Neural cell (in vitro differentiated cells): ENCODE data around the gene ADRA2A. TPM values are rescaled to one million over a fixed set of nuclear protein-coding genes. Genes with fewer than 3 reads are reported as not detected.

Experiments
- H2AFZ ChIP-seq: fragments of 200-600, 300-800 bp; sonication (generic), shearing (Covaris generic); 2 replicates; pipeline ENCODE4 v1.6.0; 2014; ENCODE audit warnings: low read depth, mild to moderate bottlenecking, antibody characterized with exemption, low read length, moderate library complexity
- H3F3A ChIP-seq: fragments of 200-600 bp; shearing (Covaris generic); 2 replicates; pipeline ENCODE4 v1.6.1; 2016; ENCODE audit warnings: mild to moderate bottlenecking, moderate library complexity, mixed read lengths, antibody characterized with exemption, low read length; ENCODE audit not compliant: insufficient read depth, poor library complexity, severe bottlenecking
- H3K27ac ChIP-seq: fragments of 200-600, 300-800 bp; sonication (generic), shearing (Covaris generic); 2 replicates; pipeline ENCODE4 v1.5.1; 2014; ENCODE audit warnings: mild to moderate bottlenecking, low read length, moderate library complexity
- H3K27me3 ChIP-seq: fragments of 300-800, 200-600 bp; sonication (generic), shearing (Covaris generic); 2 replicates; pipeline ENCODE4 v1.6.0; 2014; ENCODE audit warnings: mild to moderate bottlenecking, low read depth, low read length, moderate library complexity; ENCODE audit not compliant: insufficient read depth
- H3K36me3 ChIP-seq: fragments of 300-800, 200-600 bp; sonication (generic), shearing (Covaris generic); 2 replicates; pipeline ENCODE4 v1.5.1; 2014; ENCODE audit warnings: mild to moderate bottlenecking, antibody characterized with exemption, low read length, moderate library complexity; ENCODE audit not compliant: insufficient read depth
- H3K4me2 ChIP-seq: fragments of 300-800, 200-600 bp; sonication (generic), shearing (Covaris generic); 2 replicates; pipeline ENCODE4 v1.6.0; 2014; ENCODE audit warnings: mild to moderate bottlenecking, low read length
- H3K4me3 ChIP-seq: fragments of 300-800, 200-600 bp; sonication (generic), shearing (Covaris generic); 2 replicates; pipeline ENCODE4 v1.5.1; 2014; ENCODE audit warnings: mild to moderate bottlenecking, low read length, moderate library complexity
- H3K79me2 ChIP-seq: fragments of 200-600 bp; shearing (Covaris generic); replicated peaks from 2 replicates; pipeline ENCODE4 v1.6.0; 2014; ENCODE audit warnings: mild to moderate bottlenecking, low read length, moderate library complexity; ENCODE audit not compliant: insufficient read depth
- H3K9ac ChIP-seq: fragments of 300-800, 200-600 bp; sonication (generic), shearing (Covaris generic); 2 replicates; pipeline ENCODE4 v1.6.1; 2016; ENCODE audit warnings: mild to moderate bottlenecking, low read length, mixed read lengths
- H3K9me2 ChIP-seq: fragments of 200-600 bp; shearing (Covaris generic); 2 replicates; pipeline ENCODE4 v1.6.1; 2016; ENCODE audit warnings: mild to moderate bottlenecking, low read length, mixed read lengths; ENCODE audit not compliant: insufficient read depth
- H3K9me3 ChIP-seq: fragments of 200-600, 300-800 bp; sonication (generic), shearing (Covaris generic); 2 replicates; pipeline ENCODE4 v1.6.1; 2016; ENCODE audit warnings: mild to moderate bottlenecking, mixed run types, low read length, moderate library complexity, mixed read lengths
- H4K20me1 ChIP-seq: fragments of 200-600 bp; shearing (Covaris generic); 2 replicates; pipeline ENCODE4 v1.6.1; 2016; ENCODE audit warnings: mild to moderate bottlenecking, mixed run types; ENCODE audit not compliant: insufficient read depth
- EP300 ChIP-seq: fragments of 450-650 bp; conservative IDR thresholded peaks from 2 replicates; pipeline ENCODE4 v1.6.1; 2014; ENCODE audit warnings: antibody characterized with exemption, mild to moderate bottlenecking, moderate library complexity; ENCODE audit not compliant: poor library complexity, severe bottlenecking
- EZH2 ChIP-seq: fragments of 200-600, 300-800 bp; shearing (Covaris generic), sonication (generic); IDR thresholded peaks from 2 replicates; pipeline ENCODE4 v1.6.1; 2014; ENCODE audit warnings: antibody characterized with exemption, low read length, borderline replicate concordance, mild to moderate bottlenecking; ENCODE audit not compliant: insufficient read depth, poor library complexity, severe bottlenecking
- MXI1 ChIP-seq: fragments of 450-650 bp; conservative IDR thresholded peaks from 2 replicates; pipeline ENCODE4 v1.6.1; 2014; ENCODE audit warnings: antibody characterized with exemption, mild to moderate bottlenecking; ENCODE audit not compliant: poor library complexity, severe bottlenecking
- POLR2AphosphoS5 ChIP-seq: IDR thresholded peaks from 2 replicates; pipeline ENCODE4 v1.6.1; 2012
- RAD21 ChIP-seq: fragments of 450-650 bp; conservative IDR thresholded peaks from 2 replicates; pipeline ENCODE4 v1.6.1; 2014; ENCODE audit warnings: antibody characterized with exemption, mild to moderate bottlenecking, moderate library complexity
- SMC3 ChIP-seq: fragments of 450-650 bp; conservative IDR thresholded peaks from 2 replicates; pipeline ENCODE4 v1.6.1; 2014; ENCODE audit warnings: antibody characterized with exemption, mild to moderate bottlenecking, moderate library complexity; ENCODE audit not compliant: poor library complexity
- TAF1 ChIP-seq: IDR thresholded peaks from 2 replicates; pipeline ENCODE4 v1.6.1; 2012; ENCODE audit warnings: low read depth
- polyA plus RNA-seq: library from polyadenylated mRNA; depleted of rRNA; stranded (reverse); fragments of >200 nt; gene quantifications from 2 replicates; pipeline ENCODE4 v1.2.3, GENCODE V29; 2014
- TF ChIP-seq, protein P1 (sequence below): fragments of 450-650 bp; IDR thresholded peaks from 2 replicates; pipeline ENCODE4 v1.5.1; 2014; ENCODE audit warnings: antibody characterized with exemption, mild to moderate bottlenecking, moderate library complexity; ENCODE audit not compliant: poor library complexity, severe bottlenecking
- TF ChIP-seq, protein P2 (sequence below): IDR thresholded peaks from 2 replicates; pipeline ENCODE4 v1.6.1; 2012; ENCODE audit warnings: borderline replicate concordance

The ADRA2A gene
- polyA plus RNA-seq, 1 donor from 2014 or later, result 2.5 TPM

DNA sequence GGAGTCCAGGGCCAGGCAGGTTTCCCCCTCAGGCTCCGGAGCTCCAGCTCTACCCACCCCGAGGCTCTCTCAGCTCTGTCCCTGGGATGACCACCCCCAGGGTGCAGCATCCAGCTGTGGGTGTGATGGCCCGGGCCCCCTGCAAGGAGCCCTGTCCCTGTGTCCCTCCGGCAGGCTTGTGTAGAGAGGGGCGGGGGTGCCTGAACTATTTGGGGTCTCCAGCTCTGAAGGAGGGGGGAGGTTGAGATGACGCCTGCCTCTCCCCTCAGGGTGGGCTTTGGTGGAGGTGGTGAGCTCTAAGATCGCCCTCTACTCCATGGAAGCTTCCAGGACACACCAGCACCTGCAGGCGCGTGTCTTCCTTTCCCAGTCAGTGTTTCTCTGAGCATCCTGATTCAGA is 39.4 kb downstream of the ADRA2A start:
- TF ChIP-seq EZH2, result no peak
- no peak for TF ChIP-seq EP300
- no peak for TF ChIP-seq POLR2AphosphoS5
- TF ChIP-seq SMC3, result no peak
- TF ChIP-seq MXI1, result no peak
- no peak overlapping the region for H3K9ac ChIP-seq

GRCh38 chr10:111116762-111117445 is 40.1 kb downstream of the ADRA2A start:
- Histone ChIP-seq H3K4me2 (no peak overlapping the region), H3K79me2 (no peaks in the 10 kb centered on the region), H3K36me3 (no peaks in the 10 kb centered on the region), H2AFZ (no peak overlapping the region), H3K27ac (no peak overlapping the region), H3F3A (no peaks in the 10 kb centered on the region), H3K27me3 (no peaks in the 10 kb centered on the region), H3K9me3 (no peaks in the 10 kb centered on the region), H3K9ac (no peak overlapping the region), H3K9me2 (no peaks in the 10 kb centered on the region), H3K4me3 (no peak overlapping the region), H4K20me1 (no peaks in the 10 kb centered on the region)
- TF ChIP-seq EZH2, result no peak
- TF ChIP-seq POLR2AphosphoS5, result no peak
- TF ChIP-seq RAD21, result no peak
- no peak for TF ChIP-seq SMC3
- no peak for TF ChIP-seq MXI1
- TF ChIP-seq TAF1, result no peak
- no peak for TF ChIP-seq EP300
- TF ChIP-seq, protein P1, sequence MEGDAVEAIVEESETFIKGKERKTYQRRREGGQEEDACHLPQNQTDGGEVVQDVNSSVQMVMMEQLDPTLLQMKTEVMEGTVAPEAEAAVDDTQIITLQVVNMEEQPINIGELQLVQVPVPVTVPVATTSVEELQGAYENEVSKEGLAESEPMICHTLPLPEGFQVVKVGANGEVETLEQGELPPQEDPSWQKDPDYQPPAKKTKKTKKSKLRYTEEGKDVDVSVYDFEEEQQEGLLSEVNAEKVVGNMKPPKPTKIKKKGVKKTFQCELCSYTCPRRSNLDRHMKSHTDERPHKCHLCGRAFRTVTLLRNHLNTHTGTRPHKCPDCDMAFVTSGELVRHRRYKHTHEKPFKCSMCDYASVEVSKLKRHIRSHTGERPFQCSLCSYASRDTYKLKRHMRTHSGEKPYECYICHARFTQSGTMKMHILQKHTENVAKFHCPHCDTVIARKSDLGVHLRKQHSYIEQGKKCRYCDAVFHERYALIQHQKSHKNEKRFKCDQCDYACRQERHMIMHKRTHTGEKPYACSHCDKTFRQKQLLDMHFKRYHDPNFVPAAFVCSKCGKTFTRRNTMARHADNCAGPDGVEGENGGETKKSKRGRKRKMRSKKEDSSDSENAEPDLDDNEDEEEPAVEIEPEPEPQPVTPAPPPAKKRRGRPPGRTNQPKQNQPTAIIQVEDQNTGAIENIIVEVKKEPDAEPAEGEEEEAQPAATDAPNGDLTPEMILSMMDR, result no peak
- TF ChIP-seq, protein P2, sequence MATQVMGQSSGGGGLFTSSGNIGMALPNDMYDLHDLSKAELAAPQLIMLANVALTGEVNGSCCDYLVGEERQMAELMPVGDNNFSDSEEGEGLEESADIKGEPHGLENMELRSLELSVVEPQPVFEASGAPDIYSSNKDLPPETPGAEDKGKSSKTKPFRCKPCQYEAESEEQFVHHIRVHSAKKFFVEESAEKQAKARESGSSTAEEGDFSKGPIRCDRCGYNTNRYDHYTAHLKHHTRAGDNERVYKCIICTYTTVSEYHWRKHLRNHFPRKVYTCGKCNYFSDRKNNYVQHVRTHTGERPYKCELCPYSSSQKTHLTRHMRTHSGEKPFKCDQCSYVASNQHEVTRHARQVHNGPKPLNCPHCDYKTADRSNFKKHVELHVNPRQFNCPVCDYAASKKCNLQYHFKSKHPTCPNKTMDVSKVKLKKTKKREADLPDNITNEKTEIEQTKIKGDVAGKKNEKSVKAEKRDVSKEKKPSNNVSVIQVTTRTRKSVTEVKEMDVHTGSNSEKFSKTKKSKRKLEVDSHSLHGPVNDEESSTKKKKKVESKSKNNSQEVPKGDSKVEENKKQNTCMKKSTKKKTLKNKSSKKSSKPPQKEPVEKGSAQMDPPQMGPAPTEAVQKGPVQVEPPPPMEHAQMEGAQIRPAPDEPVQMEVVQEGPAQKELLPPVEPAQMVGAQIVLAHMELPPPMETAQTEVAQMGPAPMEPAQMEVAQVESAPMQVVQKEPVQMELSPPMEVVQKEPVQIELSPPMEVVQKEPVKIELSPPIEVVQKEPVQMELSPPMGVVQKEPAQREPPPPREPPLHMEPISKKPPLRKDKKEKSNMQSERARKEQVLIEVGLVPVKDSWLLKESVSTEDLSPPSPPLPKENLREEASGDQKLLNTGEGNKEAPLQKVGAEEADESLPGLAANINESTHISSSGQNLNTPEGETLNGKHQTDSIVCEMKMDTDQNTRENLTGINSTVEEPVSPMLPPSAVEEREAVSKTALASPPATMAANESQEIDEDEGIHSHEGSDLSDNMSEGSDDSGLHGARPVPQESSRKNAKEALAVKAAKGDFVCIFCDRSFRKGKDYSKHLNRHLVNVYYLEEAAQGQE, result no peak

More for the DNA sequence above, 39.4 kb downstream of the ADRA2A start:
- H3K79me2 ChIP-seq, result no peaks in the 10 kb centered on the region
- H4K20me1 ChIP-seq, result no peaks in the 10 kb centered on the region
- H3K9me3 ChIP-seq, result no peaks in the 10 kb centered on the region
- no peaks in the 10 kb centered on the region for H3K27me3 ChIP-seq
- H2AFZ ChIP-seq, result no peak overlapping the region
- H3K9me2 ChIP-seq, result no peaks in the 10 kb centered on the region
- no peak overlapping the region for H3K27ac ChIP-seq
- H3K4me3 ChIP-seq, result no peak overlapping the region
- no peak overlapping the region for H3K4me2 ChIP-seq
- H3F3A ChIP-seq, result no peaks in the 10 kb centered on the region
- H3K36me3 ChIP-seq, result no peaks in the 10 kb centered on the region
